Measurements from ENCODE around the gene ATG9B. TPM values are rescaled to one million over a fixed set of nuclear protein-coding genes. Genes with fewer than 3 reads are reported as not detected.

ATG9B gene
- total and polyA plus RNA-seq, 9 of the 15 experiments (the other 6 are each of a cell fraction or from before 2014, with no cell fraction given), result 0.29 to 8.0 (median 2.1) TPM

DNA sequence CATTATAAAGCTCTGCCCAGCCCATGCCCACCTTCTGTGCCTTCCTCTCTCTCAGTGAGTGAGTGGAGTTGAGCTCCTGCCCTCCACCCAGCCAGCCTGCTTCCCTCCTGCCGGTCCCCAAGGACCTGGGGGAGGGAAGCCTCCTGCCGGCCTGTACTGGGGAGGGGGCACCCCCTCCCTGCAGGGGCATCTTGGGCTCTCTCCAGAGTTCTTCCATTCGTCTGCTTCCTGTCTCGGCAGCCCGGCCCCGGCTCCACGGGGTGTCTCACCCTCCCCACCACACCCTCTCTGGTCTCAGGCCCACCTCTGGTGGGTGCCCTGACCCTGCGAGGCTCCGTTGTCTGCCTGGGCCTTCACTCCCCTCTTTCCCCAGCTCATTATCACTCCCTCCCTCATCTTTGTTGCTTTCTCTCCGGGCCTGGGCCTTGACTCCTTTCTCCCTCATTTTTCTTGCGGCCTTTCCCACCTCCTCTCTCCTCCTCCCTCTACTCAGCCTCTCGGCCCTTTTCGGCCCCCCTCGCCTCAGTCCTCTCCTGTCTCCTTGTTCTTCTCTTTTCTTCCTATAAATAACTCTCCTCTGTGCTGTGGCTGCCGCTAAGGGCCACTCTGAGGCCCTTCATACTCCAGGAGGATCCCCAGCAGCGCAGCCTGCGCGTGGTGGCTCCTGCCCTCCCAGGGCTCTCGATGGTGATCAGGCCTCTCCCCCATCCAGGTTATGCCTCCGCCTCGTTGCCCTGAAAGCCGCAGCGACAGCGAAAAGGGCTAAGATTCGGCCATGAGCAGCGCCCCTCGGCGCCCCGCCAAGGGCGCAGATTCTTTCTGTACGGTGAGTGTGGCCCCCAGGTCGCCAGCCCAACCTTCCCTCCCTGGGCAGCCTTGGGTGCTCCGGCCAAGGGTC is 37.2 kb upstream of the ATG9B start (continued):
- TF ChIP-seq TCF7 (IDR thresholded peaks at IDR 0.05; ENCODE audit: borderline replicate concordance), result no peak
- TF ChIP-seq, protein P1, sequence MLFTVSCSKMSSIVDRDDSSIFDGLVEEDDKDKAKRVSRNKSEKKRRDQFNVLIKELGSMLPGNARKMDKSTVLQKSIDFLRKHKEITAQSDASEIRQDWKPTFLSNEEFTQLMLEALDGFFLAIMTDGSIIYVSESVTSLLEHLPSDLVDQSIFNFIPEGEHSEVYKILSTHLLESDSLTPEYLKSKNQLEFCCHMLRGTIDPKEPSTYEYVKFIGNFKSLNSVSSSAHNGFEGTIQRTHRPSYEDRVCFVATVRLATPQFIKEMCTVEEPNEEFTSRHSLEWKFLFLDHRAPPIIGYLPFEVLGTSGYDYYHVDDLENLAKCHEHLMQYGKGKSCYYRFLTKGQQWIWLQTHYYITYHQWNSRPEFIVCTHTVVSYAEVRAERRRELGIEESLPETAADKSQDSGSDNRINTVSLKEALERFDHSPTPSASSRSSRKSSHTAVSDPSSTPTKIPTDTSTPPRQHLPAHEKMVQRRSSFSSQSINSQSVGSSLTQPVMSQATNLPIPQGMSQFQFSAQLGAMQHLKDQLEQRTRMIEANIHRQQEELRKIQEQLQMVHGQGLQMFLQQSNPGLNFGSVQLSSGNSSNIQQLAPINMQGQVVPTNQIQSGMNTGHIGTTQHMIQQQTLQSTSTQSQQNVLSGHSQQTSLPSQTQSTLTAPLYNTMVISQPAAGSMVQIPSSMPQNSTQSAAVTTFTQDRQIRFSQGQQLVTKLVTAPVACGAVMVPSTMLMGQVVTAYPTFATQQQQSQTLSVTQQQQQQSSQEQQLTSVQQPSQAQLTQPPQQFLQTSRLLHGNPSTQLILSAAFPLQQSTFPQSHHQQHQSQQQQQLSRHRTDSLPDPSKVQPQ (CRISPR knock-in tag; IDR thresholded peaks at IDR 0.05; ENCODE audit: borderline replicate concordance), result no peak
- TF ChIP-seq ARID3A (IDR thresholded peaks at IDR 0.05; ENCODE audit: borderline replicate concordance, low read depth, low read length), result no peak
- TF ChIP-seq RFX7 (CRISPR knock-in tag; IDR thresholded peaks at IDR 0.05), result no peak
- no peak for TF ChIP-seq IFI16 (CRISPR knock-in tag; IDR thresholded peaks at IDR 0.05)
- TF ChIP-seq RBM34 (IDR thresholded peaks at IDR 0.05; ENCODE audit: borderline replicate concordance, insufficient read depth, low read length), result no peak
- TF ChIP-seq, protein P2, sequence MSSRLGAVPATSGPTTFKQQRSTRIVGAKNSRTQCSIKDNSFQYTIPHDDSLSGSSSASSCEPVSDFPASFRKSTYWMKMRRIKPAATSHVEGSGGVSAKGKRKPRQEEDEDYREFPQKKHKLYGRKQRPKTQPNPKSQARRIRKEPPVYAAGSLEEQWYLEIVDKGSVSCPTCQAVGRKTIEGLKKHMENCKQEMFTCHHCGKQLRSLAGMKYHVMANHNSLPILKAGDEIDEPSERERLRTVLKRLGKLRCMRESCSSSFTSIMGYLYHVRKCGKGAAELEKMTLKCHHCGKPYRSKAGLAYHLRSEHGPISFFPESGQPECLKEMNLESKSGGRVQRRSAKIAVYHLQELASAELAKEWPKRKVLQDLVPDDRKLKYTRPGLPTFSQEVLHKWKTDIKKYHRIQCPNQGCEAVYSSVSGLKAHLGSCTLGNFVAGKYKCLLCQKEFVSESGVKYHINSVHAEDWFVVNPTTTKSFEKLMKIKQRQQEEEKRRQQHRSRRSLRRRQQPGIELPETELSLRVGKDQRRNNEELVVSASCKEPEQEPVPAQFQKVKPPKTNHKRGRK (tag; IDR thresholded peaks at IDR 0.05), result peak; percentile 83
- no peak for TF ChIP-seq ZNF584 (CRISPR knock-in tag; IDR thresholded peaks at IDR 0.05; ENCODE audit: low read depth)
- TF ChIP-seq ZNF174 (CRISPR knock-in tag; IDR thresholded peaks at IDR 0.05), result no peak
- no peak for TF ChIP-seq GATAD2A (IDR thresholded peaks at IDR 0.05)
- peak; percentile 64; the same call in 1 of the 2 replicates for TF ChIP-seq OTX1 (CRISPR knock-in tag; IDR thresholded peaks at IDR 0.05)
- no peak for TF ChIP-seq ZNF347 (CRISPR knock-in tag; IDR thresholded peaks at IDR 0.05; ENCODE audit: low read depth)
- 0 out of 4 replicates have a peak, but pooled peaks of 1 of the 2 experiments have one; percentile 16 for TF ChIP-seq MAZ (CRISPR knock-in tag; conservative IDR thresholded peaks at IDR 0.05 in 1 of 2, IDR thresholded peaks at IDR 0.05 in 1 of 2)
- TF ChIP-seq ZNF311 (CRISPR knock-in tag; IDR thresholded peaks at IDR 0.05), result no peak
- TF ChIP-seq BACH1 (tag; IDR thresholded peaks at IDR 0.05), result no peak
- TF ChIP-seq CEBPB (tag; IDR thresholded peaks at IDR 0.05), result no peak
- TF ChIP-seq, protein P3, sequence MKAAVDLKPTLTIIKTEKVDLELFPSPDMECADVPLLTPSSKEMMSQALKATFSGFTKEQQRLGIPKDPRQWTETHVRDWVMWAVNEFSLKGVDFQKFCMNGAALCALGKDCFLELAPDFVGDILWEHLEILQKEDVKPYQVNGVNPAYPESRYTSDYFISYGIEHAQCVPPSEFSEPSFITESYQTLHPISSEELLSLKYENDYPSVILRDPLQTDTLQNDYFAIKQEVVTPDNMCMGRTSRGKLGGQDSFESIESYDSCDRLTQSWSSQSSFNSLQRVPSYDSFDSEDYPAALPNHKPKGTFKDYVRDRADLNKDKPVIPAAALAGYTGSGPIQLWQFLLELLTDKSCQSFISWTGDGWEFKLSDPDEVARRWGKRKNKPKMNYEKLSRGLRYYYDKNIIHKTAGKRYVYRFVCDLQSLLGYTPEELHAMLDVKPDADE (conservative IDR thresholded peaks at IDR 0.05; ENCODE audit: control insufficient read depth, low read depth, low read length), result no peak
- no peak for TF ChIP-seq PRPF4 (IDR thresholded peaks at IDR 0.05; ENCODE audit: insufficient read depth, low read depth, low read length, poor library complexity, severe bottlenecking)
- no peak for TF ChIP-seq ZZZ3 (IDR thresholded peaks at IDR 0.05)
- no peak for TF ChIP-seq ZNF431 (CRISPR knock-in tag; IDR thresholded peaks at IDR 0.05)
